H1 (cell line): Measurements from ENCODE around the gene CAMTA1. TPM values are rescaled to one million over a fixed set of nuclear protein-coding genes. Genes with fewer than 3 reads are reported as not detected.

ENCODE experiments used
- CTCF ChIA-PET: fragments of 300-600 bp; sonication (Branson Sonifier 250); formaldehyde crosslinking; loops from one replicate; lab custom pipeline; 2021; ENCODE audit not compliant: partially characterized antibody; lab: Charles Lee
- POLR2A ChIA-PET: fragments of 300-600 bp; sonication (Branson Sonifier 250); formaldehyde crosslinking; loops from one replicate; lab custom pipeline; 2021; ENCODE audit warnings: inconsistent platforms; ENCODE audit not compliant: partially characterized antibody; lab: Charles Lee
- DNase-seq, 2 experiments: peaks; one replicate each; pipeline versions ENCODE4 v3.0.0 to v3.0.0-alpha.2; 2010 to 2022; ENCODE audit warnings: low spot score in 2 of 2, low read depth in 1 of 2, mixed read lengths in 1 of 2
- FAIRE-seq: peaks from 2 replicates; lab custom pipeline; 2011; peaks lifted over from hg19 to GRCh38; lab: Jason Lieb, UNC
- H2AFZ ChIP-seq: 2 replicates; pipeline ENCODE4 v1.8.1; 2012; ENCODE audit warnings: low read length, inconsistent platforms
- H2AK5ac ChIP-seq: 2 replicates; pipeline ENCODE4 v1.6.1; 2013; ENCODE audit warnings: low read depth, low read length
- H2BK120ac ChIP-seq: replicated peaks from 2 replicates; pipeline ENCODE3; 2013; ENCODE audit warnings: low read depth, low read length, inconsistent platforms
- H2BK12ac ChIP-seq: 2 replicates; pipeline ENCODE4 v1.6.1; 2013; ENCODE audit warnings: low read depth, low read length
- H2BK15ac ChIP-seq: 2 replicates; pipeline ENCODE4 v1.6.1; 2013; ENCODE audit warnings: low read length
- H2BK20ac ChIP-seq: 2 replicates; pipeline ENCODE4 v1.6.1; 2013; ENCODE audit warnings: low read length
- H2BK5ac ChIP-seq: 2 replicates; pipeline ENCODE4 v1.6.1; 2013; ENCODE audit warnings: low read depth, low read length
- H3K14ac ChIP-seq: 2 replicates; pipeline ENCODE4 v1.6.1; 2013; ENCODE audit warnings: inconsistent platforms; ENCODE audit not compliant: insufficient read length
- H3K18ac ChIP-seq: 2 replicates; pipeline ENCODE4 v1.6.1; 2013; ENCODE audit warnings: low read length; ENCODE audit errors: extremely low read depth
- H3K23ac ChIP-seq: 2 replicates; pipeline ENCODE4 v1.6.1; 2013; ENCODE audit warnings: inconsistent platforms; ENCODE audit not compliant: insufficient read length
- H3K23me2 ChIP-seq: 2 replicates; pipeline ENCODE4 v1.6.1; 2013; ENCODE audit warnings: low read depth, low read length
- H3K27ac ChIP-seq: 2 replicates; pipeline ENCODE4 v1.6.1; 2011; ENCODE audit warnings: low read depth, low read length, inconsistent platforms
- H3K27me3 ChIP-seq, 4 experiments: replicated peaks in 1 of 4; 1 replicate in 1 of 4; 2 replicates in 3 of 4; pipeline versions ENCODE4 v1.6.1 to v1.8.1; 2011 to 2013; ENCODE audit warnings: low read length in 3 of 4, mild to moderate bottlenecking in 3 of 4, inconsistent platforms in 2 of 4, mixed read lengths in 2 of 4, moderate library complexity in 1 of 4; ENCODE audit not compliant: control insufficient read depth in 3 of 4, insufficient read depth in 3 of 4; ENCODE audit errors: extremely low read depth in 1 of 4
- H3K36me3 ChIP-seq, 4 experiments: 2 replicates each; pipeline versions ENCODE4 v1.6.1 to v1.8.1; 2011 to 2013; ENCODE audit warnings: mild to moderate bottlenecking in 4 of 4, low read length in 3 of 4, moderate library complexity in 2 of 4, control low read depth in 1 of 4, inconsistent platforms in 1 of 4; ENCODE audit not compliant: insufficient read depth in 4 of 4, control insufficient read depth in 2 of 4
- H3K4ac ChIP-seq: replicated peaks from 2 replicates; pipeline ENCODE3; 2013; ENCODE audit warnings: low read length, low read depth, mixed read lengths, inconsistent platforms; ENCODE audit not compliant: insufficient read length
- H3K4me1 ChIP-seq, 4 experiments: replicated peaks in 1 of 4; 1 replicate in 1 of 4; 2 replicates in 3 of 4; pipeline versions ENCODE4 v1.6.1 to v1.8.1; 2011 to 2013; ENCODE audit warnings: low read length in 3 of 4, inconsistent platforms in 2 of 4, mixed read lengths in 1 of 4; ENCODE audit not compliant: insufficient read depth in 4 of 4, control insufficient read depth in 3 of 4
- H3K4me2 ChIP-seq, 2 experiments: 2 replicates each; pipeline versions ENCODE4 v1.6.1 to v1.8.1; 2011 to 2013; ENCODE audit warnings: low read depth in 2 of 2, low read length in 2 of 2, control low read depth in 1 of 2, inconsistent platforms in 1 of 2, mild to moderate bottlenecking in 1 of 2; ENCODE audit not compliant: insufficient read depth in 1 of 2
- H3K4me3 ChIP-seq, 4 experiments: fragments of 200-600, 300-600 bp in 1 of 4; sonication (generic), shearing (Covaris generic), sonication (Bioruptor Twin) in 1 of 4; 2 replicates each; pipeline versions ENCODE4 v1.5.1 to v1.8.1; 2011 to 2016; ENCODE audit warnings: low read length in 4 of 4, low read depth in 3 of 4, control low read depth in 2 of 4, inconsistent platforms in 2 of 4, mild to moderate bottlenecking in 2 of 4, mixed read lengths in 1 of 4, moderate library complexity in 1 of 4; ENCODE audit not compliant: insufficient read depth in 2 of 4; ENCODE audit errors: extremely low read depth in 1 of 4
- H3K56ac ChIP-seq: replicated peaks from 2 replicates; pipeline ENCODE3; 2013; ENCODE audit warnings: low read depth, mild to moderate bottlenecking, mixed read lengths, low read length, inconsistent platforms; ENCODE audit not compliant: insufficient read length
- H3K79me1 ChIP-seq: 2 replicates; pipeline ENCODE4 v1.6.1; 2013; ENCODE audit warnings: low read depth, low read length, control low read depth
- H3K79me2 ChIP-seq, 2 experiments: 2 replicates each; pipeline versions ENCODE4 v1.6.1 to v1.8.1; 2012 to 2013; ENCODE audit warnings: low read length in 2 of 2, mild to moderate bottlenecking in 2 of 2, inconsistent platforms in 1 of 2; ENCODE audit not compliant: insufficient read depth in 2 of 2, control insufficient read depth in 1 of 2
- H3K9ac ChIP-seq, 4 experiments: replicated peaks in 1 of 4; 1 replicate in 1 of 4; 2 replicates in 3 of 4; pipeline versions ENCODE4 v1.6.1 to v1.8.1; 2011 to 2013; ENCODE audit warnings: low read depth in 3 of 4, low read length in 3 of 4, control low read depth in 2 of 4, mild to moderate bottlenecking in 2 of 4, moderate library complexity in 2 of 4, inconsistent platforms in 1 of 4; ENCODE audit errors: extremely low read depth in 1 of 4
- H3K9me3 ChIP-seq, 2 experiments: 2 replicates each; pipeline versions ENCODE4 v1.6.1 to v1.8.1; 2012 to 2013; ENCODE audit warnings: mild to moderate bottlenecking in 2 of 2, moderate library complexity in 2 of 2, control low read depth in 1 of 2, inconsistent platforms in 1 of 2, low read depth in 1 of 2, low read length in 1 of 2, mixed read lengths in 1 of 2; ENCODE audit not compliant: insufficient read depth in 2 of 2
- H4K20me1 ChIP-seq, 2 experiments: replicated peaks in 1 of 2; 2 replicates each; pipeline versions ENCODE3 to v1.8.1; 2011 to 2013; ENCODE audit warnings: inconsistent platforms in 2 of 2, low read length in 2 of 2, mild to moderate bottlenecking in 1 of 2; ENCODE audit not compliant: insufficient read depth in 2 of 2, control insufficient read depth in 1 of 2
- H4K5ac ChIP-seq: 2 replicates; pipeline ENCODE4 v1.6.1; 2013; ENCODE audit warnings: low read length, low read depth, mixed read lengths, inconsistent platforms; ENCODE audit not compliant: insufficient read length
- H4K8ac ChIP-seq: 2 replicates; pipeline ENCODE4 v1.8.0; 2013; ENCODE audit warnings: mild to moderate bottlenecking, moderate library complexity, low read length, inconsistent platforms; ENCODE audit not compliant: insufficient read depth; ENCODE audit errors: extremely low read depth
- H4K91ac ChIP-seq: replicated peaks from 2 replicates; pipeline ENCODE3; 2013; ENCODE audit warnings: low read length, mixed read lengths, inconsistent platforms; ENCODE audit not compliant: insufficient read length
- BCL11A ChIP-seq, 2 experiments: IDR thresholded peaks; one replicate each; pipeline ENCODE4 v1.6.1; 2011; ENCODE audit warnings: low read depth in 2 of 2, low read length in 2 of 2, mild to moderate bottlenecking in 2 of 2
- CBX8 ChIP-seq: fragments of 300-800, 300-1000 bp; sonication (generic); IDR thresholded peaks from 2 replicates; pipeline ENCODE4 v1.7.1; 2016; ENCODE audit warnings: low read depth, low read length, borderline replicate concordance
- CHD1 ChIP-seq: IDR thresholded peaks from 2 replicates; pipeline ENCODE4 v1.6.1; 2012; ENCODE audit warnings: low read depth, low read length, improper control_type of control experiment
- CHD2 ChIP-seq: IDR thresholded peaks from 2 replicates; pipeline ENCODE4 v1.6.1; 2012; ENCODE audit warnings: low read length, improper control_type of control experiment
- EP300 ChIP-seq, 2 experiments: IDR thresholded peaks; 1 replicate in 1 of 2; 2 replicates in 1 of 2; pipeline ENCODE4 v1.6.1; 2011 to 2012; ENCODE audit warnings: low read depth in 2 of 2, low read length in 2 of 2, mild to moderate bottlenecking in 2 of 2, borderline replicate concordance in 1 of 2, inconsistent platforms in 1 of 2, moderate library complexity in 1 of 2
- FOSL1 ChIP-seq: IDR thresholded peaks from 2 replicates; pipeline ENCODE4 v1.6.1; 2011; ENCODE audit warnings: mild to moderate bottlenecking, low read depth, low read length, moderate library complexity; ENCODE audit not compliant: insufficient read depth
- HDAC2 ChIP-seq, 2 experiments: fragments of 300-600 bp in 1 of 2; sonication (generic) in 1 of 2; IDR thresholded peaks; 2 replicates each; pipeline ENCODE4 v1.6.1; 2011 to 2012; ENCODE audit warnings: low read depth in 2 of 2, low read length in 2 of 2, mild to moderate bottlenecking in 2 of 2, moderate library complexity in 2 of 2, borderline replicate concordance in 1 of 2, inconsistent platforms in 1 of 2
- MAFK ChIP-seq: IDR thresholded peaks from 2 replicates; pipeline ENCODE4 v1.6.1; 2012; ENCODE audit warnings: low read depth, mild to moderate bottlenecking, improper control_type of control experiment, low read length
- NRF1 ChIP-seq: IDR thresholded peaks from 2 replicates; pipeline ENCODE4 v1.6.1; 2011; ENCODE audit warnings: mild to moderate bottlenecking, low read depth, low read length, improper control_type of control experiment
- POLR2AphosphoS5 ChIP-seq: IDR thresholded peaks from 2 replicates; pipeline ENCODE4 v1.6.1; 2011; ENCODE audit warnings: low read depth, low read length
- POU5F1 ChIP-seq: IDR thresholded peaks from 2 replicates; pipeline ENCODE4 v1.6.1; 2011; ENCODE audit warnings: low read depth, mild to moderate bottlenecking, low read length, moderate library complexity
- TAF7 ChIP-seq: optimal IDR thresholded peaks from 2 replicates; pipeline ENCODE3; 2011; ENCODE audit warnings: low read depth, mild to moderate bottlenecking, inconsistent platforms, low read length, moderate library complexity, borderline replicate concordance
- WGBS, 2 experiments: shearing (Covaris generic) in 1 of 2; methylation state at CpG; one replicate each; pipeline versions ENCODE4 v1.1.6 to v1.1.7; 2013 to 2015; ENCODE audit warnings: low lambda C conversion rate in 2 of 2, mixed read lengths in 2 of 2, inconsistent platforms in 1 of 2, low coverage in 1 of 2, missing lambda C conversion rate in 1 of 2; ENCODE audit not compliant: insufficient replicate concordance in 2 of 2, insufficient coverage in 1 of 2, insufficient read length in 1 of 2; ENCODE audit errors: extremely low coverage in 1 of 2, missing lambda C conversion rate in 1 of 2; 5-methylcytosine and 5-hydroxymethylcytosine counted together
- polyA plus RNA-seq, 7 experiments: library from polyadenylated mRNA; depleted of rRNA in 3 of 7; stranded (reverse) in 5 of 7; unstranded in 2 of 7; fragments of >200 nt in 5 of 7; fragments of 200-250 nt in 2 of 7; gene quantifications; 1 replicate in 5 of 7; 2 replicates in 1 of 7; 4 replicates in 1 of 7; pipeline versions ENCODE4 v1.2.1 to v1.2.3, GENCODE V29; 2011 to 2013; ENCODE audit warnings: missing spikeins in 2 of 7, mixed read lengths in 2 of 7
- total RNA-seq: library from RNA; stranded (reverse); fragmentation: NEBNext Ultra II Directional; extraction: Animal tissue kit (Norgen Biotek cat#: 25700); gene quantifications from 2 replicates; pipeline ENCODE4 v1.2.1, GENCODE V29; 2021
- TF ChIP-seq, protein P1 (sequence below): IDR thresholded peaks from 2 replicates; pipeline ENCODE4 v1.6.1; 2011; ENCODE audit warnings: low read depth, mild to moderate bottlenecking, low read length; ENCODE audit not compliant: insufficient read depth

The CAMTA1 gene
- total and polyA plus RNA-seq, 2 of the 8 experiments (the other 6 are each of a cell fraction or from before 2014, with no cell fraction given) = 65.0 to 119 TPM

DNA sequence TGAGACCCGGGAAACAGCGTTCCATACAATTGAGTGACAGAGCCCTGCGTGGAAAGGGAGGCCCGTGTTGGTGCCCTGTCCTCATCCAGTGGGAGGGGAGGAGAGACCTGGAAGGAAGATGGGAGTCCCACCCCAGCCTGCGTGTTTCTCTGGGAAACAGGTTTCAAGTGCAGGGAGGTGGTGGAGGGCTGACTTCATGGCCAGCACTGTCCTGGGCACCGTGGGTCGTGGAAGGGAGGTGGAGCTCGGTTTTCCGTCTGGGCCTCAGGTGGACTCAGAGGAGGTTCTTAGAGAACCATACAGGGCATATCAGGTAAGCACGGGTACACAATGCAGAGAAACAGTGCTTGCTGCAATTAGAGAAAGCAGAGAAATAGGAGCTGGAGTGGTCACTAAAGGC lies 222.6 kb downstream of the CAMTA1 start:
- H2BK12ac ChIP-seq = no peak overlapping the region
- WGBS, 2 experiments = 84% methylated on average over 10 of the region's 10 CpGs; no CpG with 5 or more reads in 1 of the 2 experiments
- no peak overlapping the region for H3K9ac ChIP-seq
- no peak overlapping the region for H3K14ac ChIP-seq
- H3K23ac ChIP-seq = no peak overlapping the region
- H3K4me3 ChIP-seq = no peak overlapping the region
- H3K56ac ChIP-seq = no peak overlapping the region
- H3K27me3 ChIP-seq = no peaks in the 10 kb centered on the region
- H4K20me1 ChIP-seq = no peaks in the 10 kb centered on the region
- H2AK5ac ChIP-seq = no peak overlapping the region
- H2BK5ac ChIP-seq = no peak overlapping the region
- FAIRE-seq (no peak), DNase-seq (no peak)
- no peak overlapping the region for H3K27ac ChIP-seq
- no peaks in the 10 kb centered on the region for H3K79me1 ChIP-seq
- no peaks in the 10 kb centered on the region for H3K4me1 ChIP-seq
- H3K79me2 ChIP-seq = no peaks in the 10 kb centered on the region
- H2AFZ ChIP-seq = no peak overlapping the region
- no peak overlapping the region for H2BK15ac ChIP-seq
- H3K4me2 ChIP-seq = no peak overlapping the region
- CTCF ChIA-PET = interaction anchor here (1.0 to 2.9 kb wide), 6 partner anchors 34 to 200 kb away, joined by 3 to 15 read pairs (median 4); no protein-coding TSS in a partner anchor
- H2BK120ac ChIP-seq = no peak overlapping the region
- H2BK20ac ChIP-seq = no peak overlapping the region
- H3K36me3 ChIP-seq = no peaks in the 10 kb centered on the region
- no peaks in the 10 kb centered on the region for H3K9me3 ChIP-seq
- H4K91ac ChIP-seq = no peak overlapping the region
- H4K8ac ChIP-seq = no peak overlapping the region
- no peaks in the 10 kb centered on the region for H3K23me2 ChIP-seq
- H3K18ac ChIP-seq = no peak overlapping the region
- no peak overlapping the region for H4K5ac ChIP-seq
- POLR2A ChIA-PET = no interaction called here
- no peak overlapping the region for H3K4ac ChIP-seq
- TF ChIP-seq HDAC2 (IDR thresholded peaks at IDR 0.05; ENCODE audit: borderline replicate concordance in 1 of 2, low read depth in 2 of 2, low read length in 2 of 2) (no peak), BCL11A (IDR thresholded peaks at IDR 0.05; ENCODE audit: low read depth in 2 of 2, low read length in 2 of 2) (no peak), FOSL1 (no peak), CHD2 (no peak), MAFK (no peak), CHD1 (no peak), EP300 (IDR thresholded peaks at IDR 0.05; ENCODE audit: borderline replicate concordance in 1 of 2, low read depth in 2 of 2, low read length in 2 of 2) (no peak), CBX8 (no peak), POLR2AphosphoS5 (no peak), TAF7 (no peak), POU5F1 (no peak), NRF1 (no peak)
- TF ChIP-seq, protein P1, sequence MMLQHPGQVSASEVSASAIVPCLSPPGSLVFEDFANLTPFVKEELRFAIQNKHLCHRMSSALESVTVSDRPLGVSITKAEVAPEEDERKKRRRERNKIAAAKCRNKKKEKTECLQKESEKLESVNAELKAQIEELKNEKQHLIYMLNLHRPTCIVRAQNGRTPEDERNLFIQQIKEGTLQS = no peak
